Right cardiac atrium (tissue), 5 donors: Measurements from ENCODE around the gene SOX12. TPM values are rescaled to one million over a fixed set of nuclear protein-coding genes. Genes with fewer than 3 reads are reported as not detected.

Experiments
- ATAC-seq, 2 donors: fragments of 200-7000 bp; cut with Tn5 transposase; one replicate each; pipeline versions ENCODE4 v1.8.0 to v1.9.1; 2020; ENCODE audit warnings: moderate library complexity in 2 of 2, mild to moderate bottlenecking in 1 of 2
- DNase-seq, 3 donors: peaks; one replicate each; pipeline ENCODE4 v3.0.0-alpha.2; 2020
- H3K27ac ChIP-seq: one replicate; pipeline ENCODE4 v1.5.1; 2013; ENCODE audit warnings: mild to moderate bottlenecking, low read length, control low read depth, moderate library complexity
- H3K27me3 ChIP-seq: one replicate; pipeline ENCODE4 v1.6.1; 2013; ENCODE audit not compliant: control insufficient read depth, insufficient read depth
- H3K4me1 ChIP-seq: one replicate; pipeline ENCODE4 v1.6.1; 2013; ENCODE audit warnings: low read length; ENCODE audit not compliant: control insufficient read depth, insufficient read depth
- H3K4me3 ChIP-seq: one replicate; pipeline ENCODE4 v1.5.1; 2013; ENCODE audit warnings: low read length, control low read depth
- H3K9me3 ChIP-seq: one replicate; pipeline ENCODE4 v1.6.1; 2013; ENCODE audit warnings: low read length; ENCODE audit not compliant: control insufficient read depth
- whole genome bisulfite sequencing: extraction: QIAGEN DNeasy Blood & Tissue Kit; methylation state at CpG from one replicate; pipeline ENCODE4 v1.1.7; 2013; 5-methylcytosine and 5-hydroxymethylcytosine counted together
- intact Hi-C, 4 donors: fragments of 100-400 bp; cut with DNase I; formaldehyde crosslinking; loops; one replicate each; pipeline versions ENCODE4 v1.11.0 to v1.14.0; 2022 to 2023
- long read RNA-seq, 4 donors: library from polyadenylated mRNA; unstranded; transcript quantifications; one replicate each; pipeline ENCODE4 v2.0.0, GENCODE V29; 2020 to 2021
- polyA plus RNA-seq: library from polyadenylated mRNA; stranded (reverse); fragments of 200-250 nt; gene quantifications from one replicate; pipeline ENCODE4 v1.2.3, GENCODE V29; 2013
- total RNA-seq, 4 donors: library from RNA; stranded (reverse); fragmentation: NEBNext Ultra II Directional; extraction: Animal tissue kit (Norgen Biotek cat#: 25700); gene quantifications; one replicate each; pipeline ENCODE4 v1.2.1, GENCODE V29; 2021
- donor health status: healthy with polysubstance abuse.
- donor health status: DM: no; HTN: yes; CAD: no.
- donor health status: DM: no; HTN: no; CAD: no.
- donor health status: DM: no; HTN: yes; CAD: no; lungs with severe emphysema.
- donor health status: DM: yes; HTN: yes; CAD: no.

SOX12 gene
- total RNA-seq (10 to 100 TPM in 3 of 4 donors, 1 to 10 TPM in 1; 7.4 to 13.7 (median 11.8) TPM), polyA plus RNA-seq (5.1 TPM)
- long read RNA-seq, donor 1, full-length matches to known transcripts = 17 of 17 reads
- long read RNA-seq, donor 1, partial matches to known transcripts = 0 of 17 reads
- long read RNA-seq, donor 1, other reads (novel, unspliced or antisense) = 0 of 17 reads
- long read RNA-seq, donor 2, full-length matches to known transcripts = 1 of 2 reads
- long read RNA-seq, donor 2, partial matches to known transcripts = 0 of 2 reads
- long read RNA-seq, donor 2, other reads (novel, unspliced or antisense) = 1 of 2 reads
- long read RNA-seq, donor 3, full-length matches to known transcripts = 6 of 6 reads
- long read RNA-seq, donor 3, partial matches to known transcripts = 0 of 6 reads
- long read RNA-seq, donor 3, other reads (novel, unspliced or antisense) = 0 of 6 reads
- long read RNA-seq, donor 4, full-length matches to known transcripts = 1 of 1 reads
- long read RNA-seq, donor 4, partial matches to known transcripts = 0 of 1 reads
- long read RNA-seq, donor 4, other reads (novel, unspliced or antisense) = 0 of 1 reads

DNA sequence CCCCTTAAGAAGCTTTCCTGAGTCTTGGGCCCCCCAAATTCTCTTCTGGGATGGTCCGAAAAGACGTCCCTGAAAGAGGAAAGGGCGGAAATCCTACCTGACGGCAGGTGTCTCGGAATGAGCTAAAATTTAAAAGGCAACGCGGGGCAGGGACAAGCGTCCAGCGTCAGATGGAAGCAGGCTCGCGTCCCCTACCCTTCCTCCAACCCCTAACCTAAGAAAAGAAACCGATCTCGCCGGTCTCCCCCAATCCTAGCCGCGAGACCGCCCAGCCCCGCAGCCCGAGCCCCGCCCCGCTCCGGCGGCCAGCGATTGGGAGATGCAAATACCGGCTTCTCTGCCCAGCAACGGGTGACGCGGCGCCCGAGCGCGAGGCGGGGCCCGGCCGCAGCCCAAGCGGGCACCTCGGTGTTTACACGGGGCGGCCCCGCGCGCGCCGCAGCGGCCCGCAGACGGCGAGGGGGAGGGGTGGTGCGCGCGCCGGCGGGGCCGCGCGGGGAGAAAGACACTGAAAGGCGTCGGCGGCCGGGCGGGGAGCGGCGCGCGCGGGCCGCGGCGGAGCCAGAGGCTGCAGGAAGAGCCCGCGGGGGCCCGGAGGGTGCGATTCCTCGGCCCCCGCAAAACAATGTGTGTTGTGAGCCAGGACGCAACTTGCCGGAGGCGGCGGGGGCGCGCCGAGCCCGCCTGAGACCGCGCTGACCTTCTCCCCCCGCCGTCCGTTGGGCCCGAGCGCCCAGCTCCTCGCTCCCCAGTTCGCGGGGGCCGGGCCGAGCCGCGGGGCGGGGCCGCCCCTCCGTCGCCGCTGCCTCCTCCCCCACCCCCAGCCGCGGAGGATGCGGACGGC, at the start of gene SOX12:
Gene SOX12, plus strand, starts transcription at position 508 of the 844 bp plus-strand sequence. CDS start 373 bp downstream, outside the sequence.
- under 1% methylated on average over 106 of the region's 106 CpGs for WGBS
- ATAC-seq (peak; percentile 82 to 84), DNase-seq (peak; percentile 98 to 99 (median 99))
- Histone ChIP-seq H3K27me3 (no peaks in the 10 kb centered on the region), H3K9me3 (no peaks in the 10 kb centered on the region), H3K4me1 (no peaks in the 10 kb centered on the region), H3K27ac (peak within 1 kb of the TSS; percentile 89), H3K4me3 (peak within 1 kb of the TSS; percentile 79)
- intact Hi-C loops = loop anchor here in 1 of 4 donors (10.0 kb wide), 1 partner anchor 50 kb away; no protein-coding TSS in a partner anchor

- 95% methylated on average over 7 of the region's 7 CpGs for WGBS
- no peak overlapping the region for H3K4me3 ChIP-seq
- no peaks in the 10 kb centered on the region for H3K27me3 ChIP-seq
- H3K9me3 ChIP-seq = no peaks in the 10 kb centered on the region
- intact Hi-C loops = loop anchor here in 1 of 4 donors (10.0 kb wide), 1 partner anchor 49 kb away; the partner anchor contains the start of gene SOX12
- DNase-seq = no peak
- ATAC-seq = no peak
- H3K27ac ChIP-seq = no peak overlapping the region
- no peaks in the 10 kb centered on the region for H3K4me1 ChIP-seq
Measured at GRCh38 chr20:275791-276190, 49.6 kb upstream of the SOX12 start.

GRCh38 chr20:276620-277495, 48.5 kb upstream of the SOX12 start:
- intact Hi-C loops = loop anchor here in 1 of 4 donors (10.0 kb wide), 1 partner anchor 48 kb away; the partner anchor contains the start of gene SOX12
- H3K9me3 ChIP-seq = no peaks in the 10 kb centered on the region
- 93% methylated on average over 12 of the region's 12 CpGs for WGBS
- ATAC-seq = no peak
- no peak overlapping the region for H3K27ac ChIP-seq
- no peak overlapping the region for H3K4me3 ChIP-seq
- no peaks in the 10 kb centered on the region for H3K4me1 ChIP-seq
- DNase-seq = no peak
- H3K27me3 ChIP-seq = no peaks in the 10 kb centered on the region

DNA sequence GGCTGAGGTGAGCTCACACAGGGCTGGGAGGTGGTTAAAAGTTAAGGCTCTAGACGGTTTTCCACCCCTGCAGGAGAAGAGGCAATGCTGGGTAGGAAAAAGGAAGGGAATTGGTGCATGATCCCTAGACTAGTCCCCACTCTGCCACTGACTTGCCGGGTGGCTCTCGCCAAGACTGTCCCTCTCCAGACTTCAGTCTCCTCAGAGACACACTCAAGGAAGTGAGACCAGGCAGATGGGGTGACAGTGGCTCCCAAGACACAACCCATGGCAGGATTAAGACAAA, 47.9 kb upstream of the SOX12 start:
- Histone ChIP-seq H3K4me1 (no peaks in the 10 kb centered on the region), H3K27ac (no peak overlapping the region), H3K27me3 (no peaks in the 10 kb centered on the region), H3K9me3 (no peaks in the 10 kb centered on the region), H3K4me3 (no peak overlapping the region)
- 24% methylated on average over 3 of the region's 3 CpGs for WGBS
- intact Hi-C loops = loop anchor here in 1 of 4 donors (10.0 kb wide), 1 partner anchor 47 kb away; the partner anchor contains the start of gene SOX12
- no peak for DNase-seq
- no peak for ATAC-seq

GRCh38 chr20:278181-278580, 47.2 kb upstream of the SOX12 start:
- Histone ChIP-seq H3K27ac (no peak overlapping the region), H3K4me1 (no peaks in the 10 kb centered on the region), H3K27me3 (no peaks in the 10 kb centered on the region), H3K4me3 (no peak overlapping the region), H3K9me3 (no peaks in the 10 kb centered on the region)
- 81% methylated on average over 5 of the region's 5 CpGs for WGBS
- intact Hi-C loops = loop anchor here in 1 of 4 donors (10.0 kb wide), 1 partner anchor 47 kb away; the partner anchor contains the start of gene SOX12
- DNase-seq (no peak), ATAC-seq (no peak)

DNA sequence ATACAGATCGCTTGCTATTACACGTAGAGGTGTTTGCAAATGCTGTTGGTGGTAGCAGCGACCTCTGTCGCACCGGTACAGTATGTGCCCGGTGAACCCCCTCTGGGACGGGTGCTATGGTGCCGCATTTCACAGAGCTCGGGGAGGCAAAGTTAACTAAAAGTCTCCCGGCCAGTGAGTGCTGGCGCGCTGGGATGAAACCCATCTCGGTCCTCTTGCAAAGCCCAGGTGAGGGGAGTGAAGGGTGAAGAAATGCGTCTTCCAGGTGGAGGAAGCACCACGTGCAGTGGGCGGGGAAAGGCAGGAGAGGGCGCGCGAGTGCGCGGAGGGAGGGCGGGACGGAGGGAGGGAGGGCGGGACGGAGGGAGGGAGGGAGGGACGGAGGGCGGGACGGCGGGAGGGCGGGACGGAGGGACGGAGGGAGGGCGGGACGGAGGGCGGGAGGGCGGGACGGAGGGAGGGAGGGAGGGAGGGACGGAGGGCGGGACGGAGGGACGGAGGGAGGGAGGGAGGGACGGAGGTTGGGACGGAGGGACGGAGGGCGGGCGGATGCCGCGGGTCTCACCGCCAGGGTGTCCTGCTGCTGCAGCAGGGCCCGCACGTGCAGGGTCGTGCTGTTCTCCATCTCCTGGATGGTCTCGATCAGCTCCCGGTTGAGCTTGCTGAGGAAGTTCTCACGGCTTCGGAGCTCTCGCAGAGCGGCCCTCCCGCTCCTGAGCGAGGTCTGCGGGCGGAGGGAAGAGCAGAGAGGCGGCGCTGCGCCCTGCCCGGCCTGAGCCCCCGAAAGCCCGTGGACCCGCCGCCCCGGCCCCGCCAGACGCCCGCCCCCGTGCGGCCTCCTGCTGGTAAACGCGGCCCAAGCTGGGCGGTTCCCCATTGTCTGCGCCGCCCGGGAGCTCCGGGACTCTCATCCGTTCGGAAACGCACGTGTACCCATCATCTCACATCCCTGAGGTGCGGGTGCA, 46.5 kb upstream of the SOX12 start:
- WGBS = 53% methylated on average over 74 of the region's 88 CpGs
- intact Hi-C loops = loop anchor here in 1 of 4 donors (10.0 kb wide), 1 partner anchor 46 kb away; the partner anchor contains the start of gene SOX12
- Histone ChIP-seq H3K9me3 (no peaks in the 10 kb centered on the region), H3K4me3 (peak overlapping the region; percentile 4), H3K27ac (no peak overlapping the region), H3K4me1 (no peaks in the 10 kb centered on the region), H3K27me3 (no peaks in the 10 kb centered on the region)
- ATAC-seq = peak; percentile 71 to 77
- peak; percentile 59 to 81 (median 80) for DNase-seq

DNA sequence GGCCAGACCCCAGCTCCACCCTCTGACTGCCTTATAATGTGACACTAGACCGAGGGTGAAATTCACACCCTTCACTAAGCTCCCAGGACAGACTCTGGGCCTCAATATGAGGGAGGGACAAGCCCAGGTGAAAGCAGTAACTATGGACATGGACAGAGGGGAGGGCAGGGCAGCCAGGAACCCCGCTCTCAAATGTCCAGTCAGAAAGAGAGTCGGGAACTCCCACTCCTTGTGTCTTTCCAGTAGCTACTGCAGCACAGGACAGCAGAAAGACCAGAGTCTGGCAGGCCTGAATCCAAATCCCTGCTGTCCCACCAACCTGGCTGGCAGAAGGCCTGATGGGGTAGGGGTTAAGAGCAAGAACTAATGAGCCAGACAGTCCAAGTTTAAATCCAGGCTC, 41.2 kb upstream of the SOX12 start:
- intact Hi-C loops = no loop called here

DNA sequence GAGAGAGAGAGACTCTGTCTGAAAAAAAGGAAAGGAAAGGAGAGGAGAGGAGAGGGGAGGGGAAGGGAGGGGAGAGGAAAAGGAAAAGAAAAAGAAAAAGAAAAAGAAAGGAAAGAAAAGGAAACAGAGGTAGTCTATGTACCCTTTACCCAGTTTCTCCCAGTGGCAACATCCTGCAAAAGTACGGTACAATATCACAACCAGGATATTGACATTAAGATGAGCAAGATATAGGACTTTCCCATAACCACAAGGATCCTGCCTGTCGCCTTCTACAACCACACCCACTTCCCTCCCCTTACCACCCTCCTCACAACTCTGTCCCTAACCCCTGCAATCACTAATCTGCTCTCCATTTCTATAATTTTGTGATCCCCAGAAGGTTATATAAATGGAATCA, 38.8 kb upstream of the SOX12 start:
- H3K27me3 ChIP-seq = no peaks in the 10 kb centered on the region
- WGBS = 78% methylated on average over 2 of the region's 2 CpGs
- DNase-seq (no peak), ATAC-seq (no peak)
- H3K4me3 ChIP-seq = no peak overlapping the region
- H3K4me1 ChIP-seq = no peaks in the 10 kb centered on the region
- intact Hi-C loops = no loop called here
- no peaks in the 10 kb centered on the region for H3K9me3 ChIP-seq
- H3K27ac ChIP-seq = no peak overlapping the region

More for the DNA sequence above, 41.2 kb upstream of the SOX12 start:
- H3K27ac ChIP-seq = no peak overlapping the region
- 62% methylated on average over 3 of the region's 3 CpGs for WGBS
- no peak for ATAC-seq
- no peaks in the 10 kb centered on the region for H3K9me3 ChIP-seq
- no peaks in the 10 kb centered on the region for H3K27me3 ChIP-seq
- H3K4me1 ChIP-seq = no peaks in the 10 kb centered on the region
- DNase-seq = no peak
- H3K4me3 ChIP-seq = no peak overlapping the region

GRCh38 chr20:288956-289692, 36.2 kb upstream of the SOX12 start:
- ATAC-seq (no peak), DNase-seq (no peak)
- Histone ChIP-seq H3K27me3 (no peaks in the 10 kb centered on the region), H3K27ac (no peak overlapping the region), H3K4me1 (no peaks in the 10 kb centered on the region), H3K9me3 (no peaks in the 10 kb centered on the region), H3K4me3 (no peak overlapping the region)
- WGBS = 77% methylated on average over 3 of the region's 3 CpGs
- intact Hi-C loops = no loop called here
